HG02938 (cell line): ENCODE results near the gene SCYGR7.
"Not testable (repeated sequence)": the region's sequence is repeated elsewhere in the genome, so short reads cannot be mapped to it uniquely, and the experiment has no call there.

Experiments
- ATAC-seq: cut with Tn5 transposase; IDR thresholded peaks from one replicate; pipeline ENCODE4 v1.9.1; 2021; ENCODE audit warnings: mild to moderate bottlenecking, moderate library complexity; ENCODE audit not compliant: unreplicated experiment

SCYGR7 gene, protein sequence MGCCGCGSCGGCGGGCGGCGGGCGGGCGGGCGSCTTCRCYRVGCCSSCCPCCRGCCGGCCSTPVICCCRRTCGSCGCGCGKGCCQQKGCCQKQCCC

DNA sequence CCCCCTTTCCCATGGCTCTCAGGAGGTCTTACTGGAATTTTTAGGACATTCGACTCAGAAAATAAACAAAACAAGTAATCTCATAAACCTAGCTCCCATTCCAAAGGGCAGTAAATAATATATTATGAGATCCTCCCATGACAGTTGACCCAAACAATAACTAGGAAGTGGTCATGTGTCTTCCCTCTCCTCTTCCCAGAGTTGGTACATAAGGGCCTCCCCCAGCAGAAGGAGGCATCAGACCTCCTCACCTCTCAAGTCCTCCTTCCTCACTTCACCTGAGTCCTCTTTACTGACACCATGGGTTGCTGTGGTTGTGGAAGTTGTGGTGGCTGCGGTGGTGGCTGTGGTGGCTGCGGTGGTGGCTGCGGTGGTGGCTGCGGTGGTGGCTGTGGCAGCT lies at the start of gene SCYGR7:
Gene SCYGR7 (plus strand): TSS at position 301 of the 400 bp plus-strand sequence. CDS start 0 bp downstream, at position 301.
- ATAC-seq = no peak

DNA sequence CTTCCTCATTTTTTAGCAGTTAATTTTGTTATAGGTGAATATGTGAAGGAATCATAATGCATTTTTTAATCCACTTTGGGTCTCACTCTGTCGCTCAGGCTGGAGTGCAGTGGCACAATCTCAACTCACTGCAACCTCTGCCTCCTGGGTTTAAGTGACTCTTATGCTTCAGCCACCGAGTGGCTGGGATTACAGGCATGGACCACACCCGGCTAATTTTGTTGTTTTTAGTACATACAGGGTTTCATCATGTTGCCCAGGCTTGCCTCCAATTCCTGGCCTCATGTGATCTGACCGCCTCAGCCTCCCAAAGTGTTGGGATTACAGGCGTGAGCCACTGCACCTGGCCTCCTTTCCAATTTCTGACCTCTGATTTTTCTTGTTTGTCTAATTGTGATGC lies 43.9 kb upstream of the SCYGR7 start:
- ATAC-seq = no peak

DNA sequence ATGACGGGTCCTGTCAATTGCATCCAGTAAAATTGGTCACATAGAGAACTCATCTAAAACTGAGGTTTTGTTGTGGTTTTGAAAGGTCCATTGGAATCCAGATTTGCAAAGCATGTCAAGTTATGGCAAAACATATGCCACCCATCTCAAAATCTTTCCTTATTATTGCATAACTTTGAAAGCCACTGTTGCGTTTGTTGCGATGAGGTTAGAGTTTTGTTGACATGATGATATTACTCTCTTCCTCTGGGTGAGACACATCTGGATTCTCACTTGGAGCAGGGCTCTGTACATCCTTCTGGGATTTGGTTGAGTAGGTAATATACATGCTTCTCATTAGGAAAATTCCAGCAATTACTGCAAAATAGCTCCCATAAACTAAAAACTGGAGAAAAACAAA lies 40.9 kb upstream of the SCYGR7 start:
- no peak for ATAC-seq

DNA sequence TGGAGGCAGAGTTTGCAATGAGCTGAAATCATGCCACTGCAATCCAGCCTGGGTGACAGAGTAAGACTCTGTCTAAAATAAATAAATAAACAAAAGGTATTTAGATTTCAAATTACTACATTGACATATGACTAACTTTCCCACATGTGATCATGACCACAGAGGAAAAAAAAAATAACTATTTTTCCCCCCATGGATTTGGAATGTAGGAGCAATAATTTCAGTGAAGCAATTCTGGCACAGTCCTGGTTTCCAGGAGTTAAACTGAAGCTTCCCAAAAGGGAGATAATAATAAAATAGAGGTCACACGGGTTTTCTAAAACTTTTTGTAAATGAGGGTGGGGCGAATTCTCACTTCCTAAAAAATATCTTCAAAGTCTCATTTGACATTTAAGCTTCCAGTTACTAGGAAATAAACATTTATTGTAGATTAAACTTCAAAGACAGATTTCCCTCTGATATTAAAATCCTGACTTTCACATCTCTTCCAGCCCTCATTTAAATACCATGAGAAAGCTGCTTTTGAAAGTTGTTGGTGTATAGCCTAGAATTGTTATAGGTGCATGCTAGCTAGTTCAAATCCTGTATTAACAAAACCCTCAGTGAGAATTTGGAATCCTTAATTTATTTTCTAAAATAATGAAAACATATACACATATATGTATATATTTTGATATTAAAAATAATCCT lies 31.0 kb upstream of the SCYGR7 start:
- no peak for ATAC-seq

DNA sequence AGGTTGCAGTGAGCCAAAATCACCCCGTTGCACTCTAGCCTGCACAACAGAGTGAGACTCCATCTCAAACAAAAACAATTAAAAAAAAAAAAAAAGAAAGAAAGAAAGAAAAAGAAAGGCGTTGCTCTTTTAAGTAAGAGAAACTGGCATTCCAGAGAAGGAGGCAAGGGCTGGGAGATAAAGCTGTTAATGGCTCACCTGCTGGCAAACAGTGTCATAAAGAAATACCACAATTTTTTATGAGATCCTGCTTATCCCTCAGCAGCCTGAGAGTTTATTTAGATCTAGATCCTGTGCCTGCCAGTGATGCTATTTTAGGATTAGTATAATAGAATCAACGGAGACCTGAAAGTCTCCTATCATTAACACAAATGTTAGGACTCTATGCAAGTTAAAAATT lies 26.6 kb upstream of the SCYGR7 start:
- no peak for ATAC-seq

DNA sequence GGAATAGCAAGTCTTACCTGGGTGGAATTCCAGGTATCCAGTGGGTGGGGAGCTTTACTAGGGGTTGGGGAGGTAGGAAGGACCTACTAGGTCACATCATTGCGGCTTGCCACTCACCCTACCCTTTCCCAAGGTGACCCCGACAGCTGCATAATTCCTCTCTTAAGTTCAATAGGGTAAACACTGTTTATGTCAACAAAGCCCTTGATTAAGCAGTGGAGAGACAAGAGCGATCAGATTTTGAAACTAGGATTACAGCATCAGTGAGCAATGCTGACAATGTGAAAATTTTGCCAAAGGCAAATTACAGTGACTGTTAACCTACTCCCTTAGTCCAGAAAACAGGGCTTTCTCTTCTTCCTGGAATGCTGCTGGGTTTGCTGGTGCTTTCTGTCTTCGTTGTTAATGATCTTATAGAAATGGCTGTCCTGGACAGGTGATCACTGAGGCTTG lies 24.8 kb upstream of the SCYGR7 start:
- ATAC-seq = no peak

DNA sequence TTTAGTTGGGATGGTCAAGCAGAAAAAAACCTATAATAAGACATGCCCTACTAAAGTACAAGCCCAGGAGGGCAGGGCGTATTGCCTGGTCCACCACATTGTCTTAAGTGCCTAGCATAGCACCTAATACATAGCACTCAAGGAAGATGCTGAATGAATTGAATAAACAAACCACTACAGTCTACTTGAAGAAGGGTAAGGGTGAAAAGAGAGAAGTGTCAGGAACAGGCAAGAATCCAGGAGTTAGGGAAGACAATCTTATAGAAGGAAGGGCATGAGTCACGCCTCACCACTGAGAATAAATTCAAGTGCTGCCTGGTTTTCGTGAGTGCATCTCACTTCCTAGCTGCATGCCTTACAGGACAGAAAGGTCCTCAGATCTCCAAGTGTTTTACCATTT lies 24.2 kb upstream of the SCYGR7 start:
- no peak for ATAC-seq

DNA sequence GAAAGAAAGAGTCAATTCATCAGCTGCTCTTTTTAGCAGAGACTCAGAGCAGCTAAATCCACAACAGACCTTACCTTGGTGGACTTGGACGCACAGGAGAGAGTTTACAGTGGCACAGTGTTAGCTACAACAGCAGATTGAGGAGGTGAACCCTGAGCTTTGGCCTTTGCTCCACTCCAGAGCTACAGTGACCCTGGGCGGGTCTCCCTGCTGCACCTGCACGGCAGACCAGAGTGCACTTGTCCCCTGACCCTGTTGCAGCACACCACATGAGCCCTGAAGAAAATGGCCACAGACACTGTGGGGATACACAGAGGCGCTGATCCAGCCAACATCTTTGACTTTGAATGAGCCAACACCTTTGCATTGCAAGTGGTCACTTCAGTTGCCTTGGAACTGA lies 21.3 kb upstream of the SCYGR7 start:
- no peak for ATAC-seq

DNA sequence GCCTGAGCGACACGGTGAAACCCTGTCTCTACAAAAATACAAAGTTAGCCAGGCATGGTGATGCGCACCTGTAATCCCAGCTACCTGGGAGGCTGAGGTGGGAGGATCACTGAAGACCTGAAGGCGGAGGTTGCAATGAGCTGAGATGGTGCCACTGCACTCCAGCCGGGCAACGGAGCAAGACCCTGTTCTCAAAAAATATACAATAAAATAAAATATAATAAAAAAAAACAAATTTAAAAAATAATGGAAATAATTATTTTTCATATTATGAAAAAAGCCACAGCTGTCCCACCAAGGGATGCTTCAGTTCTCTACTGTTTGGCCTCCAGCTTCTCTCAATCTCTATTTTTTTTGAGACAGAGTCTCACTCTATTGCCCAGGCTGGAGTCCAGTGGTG lies 20.7 kb upstream of the SCYGR7 start:
- no peak for ATAC-seq

DNA sequence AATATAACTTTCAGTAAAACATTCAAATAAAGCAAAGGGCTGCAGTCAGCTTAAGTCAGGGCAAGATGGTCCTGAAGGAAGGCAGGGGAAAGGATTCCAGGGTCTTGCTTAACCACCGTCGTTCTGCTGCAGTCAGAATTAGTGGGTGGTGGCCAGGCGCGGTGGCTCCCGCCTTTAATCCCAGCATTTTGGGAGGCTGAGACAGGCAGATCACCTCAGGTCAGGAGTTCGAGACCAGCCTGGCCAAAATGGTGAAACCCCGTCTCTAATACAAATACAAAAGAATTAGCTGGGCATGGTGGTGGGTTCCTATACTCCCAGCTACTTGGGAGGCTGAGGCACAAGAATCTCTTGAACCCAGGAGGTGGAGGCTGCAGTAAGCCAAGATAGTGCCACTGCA lies 17.1 kb upstream of the SCYGR7 start:
- no peak for ATAC-seq

DNA sequence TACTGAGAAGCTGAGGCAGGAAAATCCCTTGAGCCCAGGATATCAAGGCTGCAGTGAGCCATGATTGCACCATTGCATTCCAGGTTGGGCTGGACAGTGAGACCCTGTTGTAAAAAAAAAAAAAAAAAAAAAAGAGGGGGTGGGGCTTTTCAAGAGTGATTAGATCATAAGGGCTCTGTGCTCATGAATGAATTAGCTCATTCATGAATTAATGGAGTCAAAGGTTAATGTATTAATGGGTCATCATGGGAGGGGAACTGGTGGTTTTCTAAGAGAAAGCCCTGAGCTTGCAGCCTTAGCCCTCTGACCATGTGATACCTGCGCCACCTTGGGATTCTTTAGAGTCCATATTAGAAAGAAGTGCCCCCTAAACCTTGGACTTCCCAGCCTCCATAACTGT lies 14.8 kb upstream of the SCYGR7 start:
- ATAC-seq = no peak

DNA sequence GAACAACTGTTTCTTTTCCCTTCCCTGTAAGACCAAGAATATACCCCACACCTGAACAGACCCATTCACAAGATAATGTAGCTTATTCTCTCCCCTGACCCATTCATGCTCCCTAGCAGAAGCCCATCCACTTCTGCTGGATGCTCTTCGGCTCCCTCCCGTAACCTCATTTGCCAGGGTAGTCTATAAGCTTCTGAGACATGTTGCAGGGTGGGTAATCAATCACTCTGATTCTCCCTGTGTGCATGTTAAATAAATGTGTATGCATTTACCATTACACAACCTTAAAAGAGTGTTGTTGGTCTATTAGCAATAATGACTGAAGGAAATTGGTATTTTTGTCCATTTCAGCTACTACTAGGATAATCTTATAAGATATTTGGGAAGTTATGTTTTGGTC lies 11.6 kb upstream of the SCYGR7 start:
- no peak for ATAC-seq

DNA sequence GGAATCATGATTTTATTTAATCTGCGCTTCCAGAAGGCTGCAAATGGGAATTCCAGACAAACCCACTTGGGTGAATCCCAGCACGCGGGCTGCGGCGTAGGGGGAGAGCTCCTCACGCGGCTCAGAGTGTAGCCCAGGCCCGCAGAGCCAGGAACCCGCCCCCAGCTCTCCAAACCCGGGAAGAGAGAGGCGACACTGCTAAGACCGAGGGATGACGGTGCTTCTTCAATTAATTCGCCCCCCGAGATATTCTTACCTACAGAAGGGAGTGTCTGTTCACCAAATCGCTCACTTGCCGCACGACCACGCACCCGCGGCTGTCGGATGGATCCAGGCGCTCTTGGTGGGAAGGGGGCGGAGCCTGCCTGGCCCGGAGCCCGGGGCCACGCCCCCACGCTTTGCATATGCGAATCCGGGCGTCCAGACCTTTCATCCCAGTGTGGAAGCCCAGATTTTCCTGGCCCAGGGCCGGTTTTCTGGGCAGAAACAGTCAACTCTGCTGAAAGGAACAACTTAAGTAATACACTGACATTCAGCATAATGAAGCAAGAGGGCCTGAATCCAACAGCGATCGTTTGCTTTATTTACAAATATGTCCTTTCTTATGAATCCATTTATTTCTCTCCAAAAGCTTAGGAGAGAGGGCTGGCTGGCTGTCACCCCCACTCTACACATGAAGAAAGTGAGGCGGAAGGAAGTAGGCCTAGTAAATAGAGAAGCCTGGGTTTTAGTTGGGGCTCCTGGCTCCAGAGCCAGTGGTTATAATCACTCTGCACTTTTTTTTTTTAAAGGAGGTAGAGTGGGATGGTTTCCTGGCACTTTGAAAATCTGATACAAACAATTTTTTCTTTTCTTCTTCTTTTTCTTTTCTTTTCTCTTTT lies 10.2 kb upstream of the SCYGR7 start, which contains the start of gene SLC19A3:
Gene SLC19A3 (minus strand): TSS at position 342 of the 881 bp plus-strand sequence. CDS start 15,710 bp downstream, outside the sequence.
- ATAC-seq = no peak

DNA sequence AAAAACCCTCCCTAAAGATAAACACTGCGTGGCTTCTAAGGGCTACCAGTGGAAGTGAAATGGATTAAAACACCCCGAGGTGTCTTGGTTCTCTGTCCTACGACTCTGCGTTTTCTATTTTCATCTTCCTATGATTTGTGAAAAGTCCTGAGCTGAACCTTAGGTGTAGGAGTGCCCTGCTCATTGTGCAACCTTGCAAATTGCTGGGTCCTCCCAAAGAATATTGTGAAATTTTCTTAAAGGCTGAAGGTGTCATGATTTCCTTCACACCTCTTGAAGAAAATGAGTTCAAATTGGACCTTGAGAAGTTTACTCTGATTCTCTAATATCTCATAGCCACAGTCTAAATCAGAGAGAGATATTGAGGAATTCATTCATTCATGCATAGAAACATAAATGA lies 8.5 kb upstream of the SCYGR7 start:
- no peak for ATAC-seq

DNA sequence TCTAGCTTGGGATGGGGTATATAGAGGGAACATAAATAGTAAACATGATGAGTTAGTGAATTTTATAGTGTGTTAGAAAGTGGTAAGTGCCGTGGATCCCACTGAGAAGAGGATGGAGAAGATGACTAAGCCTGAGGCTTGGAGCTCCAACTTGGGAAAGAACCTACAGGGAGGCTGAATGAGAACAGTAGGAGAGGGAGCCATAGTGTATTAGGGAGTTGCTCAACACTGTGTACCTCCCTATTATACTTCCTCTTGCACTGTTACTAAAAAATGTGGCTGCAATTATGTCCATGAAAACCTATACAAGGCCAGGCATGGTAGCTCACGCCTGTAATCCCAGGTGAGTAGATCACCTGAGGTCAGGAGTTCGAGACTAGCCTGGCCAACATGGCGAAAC lies 7.5 kb upstream of the SCYGR7 start:
- no peak for ATAC-seq

DNA sequence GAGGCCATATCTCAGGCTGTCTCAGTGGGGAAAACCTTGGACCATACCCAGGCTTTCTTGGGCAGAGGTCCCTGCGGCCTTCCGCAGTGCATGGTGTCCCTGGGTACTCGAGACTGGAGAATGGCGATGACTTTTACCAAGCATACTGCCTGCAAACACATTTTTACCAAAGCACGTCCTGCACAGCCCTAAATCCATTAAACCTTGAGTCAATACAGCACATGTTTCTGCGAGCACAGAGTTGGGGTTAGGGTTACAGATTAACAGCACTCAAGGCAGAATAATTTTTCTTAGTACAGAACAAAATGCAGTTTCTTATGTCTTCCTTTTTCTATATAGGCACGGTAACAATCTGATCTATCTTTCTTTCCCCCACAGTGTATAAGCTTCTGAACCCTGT lies 5.3 kb upstream of the SCYGR7 start:
- not testable (repeated sequence) for ATAC-seq

DNA sequence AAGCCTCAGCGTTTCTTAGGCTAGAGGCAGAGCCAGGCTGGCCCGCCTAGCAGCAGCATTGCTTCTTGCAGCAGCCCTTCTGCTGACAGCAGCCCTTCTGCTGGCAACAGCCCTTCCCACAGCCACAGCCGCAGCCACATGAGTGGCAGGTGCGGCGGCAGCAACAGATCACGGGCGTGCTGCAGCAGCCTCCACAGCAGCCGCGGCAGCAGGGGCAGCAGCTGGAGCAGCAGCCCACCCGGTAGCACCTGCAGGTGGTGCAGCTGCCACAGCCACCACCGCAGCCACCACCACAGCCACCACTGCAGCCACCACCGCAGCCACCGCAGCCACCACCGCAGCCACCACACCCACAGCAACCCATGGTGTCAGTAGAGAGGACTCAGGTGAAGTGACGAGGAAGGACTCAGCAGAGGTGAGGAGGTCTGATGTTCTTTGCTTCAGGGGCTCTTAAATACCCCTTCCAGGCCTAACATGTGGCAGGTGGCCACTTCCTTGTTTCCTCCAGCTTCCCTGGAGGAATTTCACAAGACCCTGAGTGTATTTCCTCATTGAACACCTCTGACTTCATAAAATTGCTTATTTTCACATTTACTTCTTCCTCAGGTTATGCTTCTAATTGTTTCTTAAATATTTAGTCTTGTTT lies 3.6 kb upstream of the SCYGR7 start, which contains the start of gene SCYGR6:
Gene SCYGR6 (minus strand): TSS at position 364 of the 646 bp plus-strand sequence. CDS start 0 bp downstream, at position 364.
- ATAC-seq = no peak

DNA sequence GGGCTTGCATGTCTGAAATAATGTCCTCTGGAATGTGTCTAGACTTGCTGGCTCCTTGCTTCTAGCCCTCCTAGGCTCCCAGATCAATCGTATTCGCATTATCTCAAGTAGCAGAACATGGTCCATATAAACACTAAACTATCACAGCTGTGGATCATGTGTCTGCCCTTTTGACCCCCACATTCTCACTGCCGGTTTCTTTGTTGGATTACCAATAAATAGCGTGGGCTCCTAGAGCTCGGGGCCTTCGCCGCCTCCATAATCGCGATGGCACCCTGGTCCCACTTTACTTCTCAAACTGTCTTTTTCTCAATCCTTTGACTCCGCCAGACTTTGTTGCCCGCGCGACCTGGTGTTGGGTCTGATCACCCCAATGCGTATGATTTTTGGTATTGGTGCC lies 11.2 kb downstream of the SCYGR7 start:
- ATAC-seq = no peak

DNA sequence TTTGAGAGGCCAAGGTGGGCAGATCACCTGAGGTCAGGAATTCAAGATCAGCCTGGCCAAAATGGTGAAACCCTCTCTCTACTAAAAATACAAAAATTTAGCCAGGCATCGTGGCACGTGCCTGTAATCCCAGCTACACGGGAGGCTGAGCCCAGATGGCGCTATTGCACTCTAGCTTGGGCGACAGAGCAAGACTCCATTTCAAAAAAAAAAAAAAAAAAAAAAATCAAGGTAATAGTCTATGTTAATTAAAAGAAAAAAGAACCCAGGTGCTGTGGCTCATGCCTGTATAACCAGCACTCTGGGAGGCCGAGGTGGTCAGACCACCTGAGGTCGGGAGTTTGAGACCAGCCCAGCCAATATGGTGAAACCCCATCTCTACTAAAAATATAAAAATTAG lies 12.6 kb downstream of the SCYGR7 start:
- ATAC-seq = not testable (repeated sequence)

DNA sequence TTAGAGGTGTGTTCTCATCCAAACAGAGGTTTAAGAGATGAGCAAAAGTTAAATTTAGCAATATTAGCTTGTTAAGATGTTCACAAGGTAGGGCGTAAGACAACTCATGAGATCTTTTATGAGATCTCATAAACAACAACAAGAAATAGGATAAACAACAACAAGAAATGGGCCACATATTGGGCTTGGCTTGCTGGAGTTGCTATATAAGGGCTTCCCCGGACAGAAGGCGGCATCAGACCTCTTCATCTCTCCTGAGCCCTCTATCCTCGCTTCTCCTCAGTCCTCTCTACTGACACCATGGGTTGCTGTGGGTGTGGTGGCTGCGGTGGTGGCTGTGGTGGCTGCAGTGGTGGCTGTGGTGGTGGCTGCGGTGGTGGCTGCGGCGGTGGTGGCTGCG lies 17.5 kb downstream of the SCYGR7 start, which contains the start of gene SCYGR8:
Gene SCYGR8 (plus strand): TSS at position 301 of the 400 bp plus-strand sequence. CDS start 0 bp downstream, at position 301.
- no peak for ATAC-seq

DNA sequence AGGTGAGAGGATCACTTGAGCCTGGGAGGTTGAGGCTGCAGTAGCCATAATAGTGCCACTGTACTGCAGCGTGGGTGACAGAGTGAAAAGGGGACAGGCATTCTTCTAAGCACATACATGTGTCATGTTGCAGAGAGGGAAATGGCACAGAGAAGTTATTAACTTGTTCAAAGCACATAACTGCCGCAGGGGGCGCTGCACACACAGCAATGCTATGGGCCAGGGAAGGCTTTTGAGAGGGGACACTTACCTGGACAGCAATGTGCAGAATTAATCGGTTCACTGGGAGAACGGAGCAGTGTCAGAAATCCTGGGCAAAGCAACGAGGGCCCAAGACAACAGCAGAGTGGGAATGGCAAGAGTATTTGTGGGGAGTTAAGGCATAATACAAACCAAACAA lies 19.9 kb downstream of the SCYGR7 start:
- ATAC-seq = no peak
